HG03159 (cell line): ENCODE results near the gene SCAF4.

Experiments
- ATAC-seq: cut with Tn5 transposase; IDR thresholded peaks from one replicate; pipeline ENCODE4 v1.9.1; 2021; ENCODE audit warnings: mild to moderate bottlenecking, moderate library complexity; ENCODE audit not compliant: unreplicated experiment

SCAF4 gene

GRCh38 chr21:31714741-31715365 is 17.1 kb downstream of the SCAF4 start:
- no peak for ATAC-seq

- no peak for ATAC-seq
These were observed 17.8 kb downstream of the SCAF4 start for GRCh38 chr21:31713973-31714740.

DNA sequence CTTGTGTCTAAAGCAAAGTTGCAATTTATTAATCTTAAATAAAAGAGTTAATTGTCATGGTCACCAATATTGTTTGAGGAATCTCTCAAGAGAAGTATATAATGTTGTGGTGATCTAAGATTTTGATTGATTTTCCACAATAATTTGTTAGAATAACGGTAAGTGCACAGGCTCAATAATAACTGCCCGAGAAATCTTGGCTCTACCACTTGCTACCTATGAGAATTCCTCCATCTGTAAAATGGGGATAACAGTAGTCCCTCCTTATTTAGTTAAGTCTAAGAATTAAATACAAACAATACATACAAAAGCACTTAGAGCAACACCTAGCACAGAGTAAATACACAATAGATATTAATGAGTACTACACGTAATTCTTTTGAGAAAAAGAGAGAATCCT is 18.8 kb downstream of the SCAF4 start:
- ATAC-seq: no peak

DNA sequence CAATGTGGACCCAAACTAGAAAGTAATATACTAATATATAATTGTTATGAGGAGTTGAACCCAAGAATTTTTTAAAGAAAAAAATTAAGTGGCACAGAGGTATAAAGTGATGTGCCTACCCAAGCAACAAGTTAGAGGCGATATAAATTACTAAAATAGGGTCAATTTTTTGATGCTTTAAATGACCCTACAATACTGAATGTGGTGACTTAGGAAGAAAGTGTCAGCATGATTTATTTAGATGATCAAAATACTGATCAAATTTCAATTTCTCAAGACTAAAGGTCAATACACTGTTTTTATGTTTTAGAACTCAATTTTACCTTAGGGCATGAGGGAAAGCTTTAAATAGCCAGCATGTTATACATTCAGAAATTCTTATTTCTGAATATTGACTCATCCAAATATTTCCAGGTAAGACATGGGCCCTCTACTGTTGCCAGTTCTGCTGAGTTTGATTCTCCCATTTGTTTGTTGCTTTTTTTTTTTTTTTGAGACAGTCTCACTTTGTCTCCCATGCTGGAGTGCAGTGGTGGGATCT is 20.1 kb downstream of the SCAF4 start:
- ATAC-seq: no peak

- ATAC-seq: no peak
These were observed 20.6 kb downstream of the SCAF4 start for GRCh38 chr21:31711326-31711725.

DNA sequence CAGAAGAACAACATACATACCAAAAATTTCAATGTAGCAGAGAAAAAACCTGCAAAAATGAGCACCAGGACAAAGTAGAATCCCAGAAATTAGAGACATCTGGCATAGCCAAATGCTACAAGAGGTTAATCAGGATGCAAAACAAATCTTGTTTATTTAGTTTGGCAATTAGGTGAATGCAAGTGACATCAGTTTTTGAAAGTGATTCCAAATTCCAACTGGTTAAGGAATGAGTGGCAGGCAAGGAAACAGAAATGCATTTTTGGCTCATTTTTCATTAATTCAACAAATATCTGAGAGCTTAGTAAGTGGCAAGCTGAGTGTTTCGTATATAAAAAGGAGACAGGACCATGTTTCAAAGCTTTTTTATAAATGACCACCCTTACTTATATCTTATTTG is 21.3 kb downstream of the SCAF4 start:
- no peak for ATAC-seq

- ATAC-seq: no peak
These were observed 23.4 kb downstream of the SCAF4 start for GRCh38 chr21:31708541-31708940.

GRCh38 chr21:31707499-31707898 is 24.4 kb downstream of the SCAF4 start:
- no peak for ATAC-seq

- ATAC-seq: no peak
These were observed 25.4 kb downstream of the SCAF4 start for GRCh38 chr21:31706562-31706961.

DNA sequence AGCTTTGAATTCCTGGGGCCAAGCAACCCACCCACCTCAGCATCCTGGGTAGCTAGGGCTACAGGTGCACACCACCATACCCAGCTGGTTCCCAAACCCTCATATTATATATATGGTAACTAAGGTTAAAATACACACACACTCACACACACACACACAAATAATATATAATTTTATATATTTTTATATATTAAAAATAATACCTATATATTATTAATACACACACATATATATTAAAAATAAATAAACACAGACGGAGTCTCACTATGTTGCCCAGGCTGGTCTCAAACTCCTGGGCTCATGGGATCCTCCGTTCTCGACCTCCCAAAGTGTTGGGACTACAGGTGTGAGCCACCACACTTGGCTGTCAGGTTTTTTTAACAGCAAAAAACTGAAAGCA is 31.9 kb downstream of the SCAF4 start:
- no peak for ATAC-seq

DNA sequence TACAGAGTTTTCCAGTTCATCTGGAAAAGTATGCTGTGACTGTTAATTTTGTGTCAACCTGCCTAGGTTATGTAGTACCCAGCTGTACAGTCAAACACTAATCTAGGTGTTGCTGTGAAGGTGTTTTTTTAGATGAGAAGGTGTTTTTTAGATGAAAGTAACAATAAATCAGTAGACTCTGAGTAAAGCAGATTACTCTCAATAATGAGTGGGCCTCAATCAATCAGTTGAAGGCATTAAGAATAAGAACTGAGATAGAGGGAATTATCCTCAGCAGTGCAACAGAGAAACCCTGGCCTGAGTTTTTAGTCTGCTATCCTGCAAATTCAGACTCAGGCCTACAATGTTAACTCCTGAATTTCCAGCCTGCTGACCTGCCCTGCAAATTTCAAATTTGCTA is 33.5 kb downstream of the SCAF4 start:
- ATAC-seq: no peak

- ATAC-seq: no peak
These were observed 35.5 kb downstream of the SCAF4 start for GRCh38 chr21:31696424-31696823.

- ATAC-seq: no peak
These were observed 38.7 kb downstream of the SCAF4 start for GRCh38 chr21:31693222-31693621.

DNA sequence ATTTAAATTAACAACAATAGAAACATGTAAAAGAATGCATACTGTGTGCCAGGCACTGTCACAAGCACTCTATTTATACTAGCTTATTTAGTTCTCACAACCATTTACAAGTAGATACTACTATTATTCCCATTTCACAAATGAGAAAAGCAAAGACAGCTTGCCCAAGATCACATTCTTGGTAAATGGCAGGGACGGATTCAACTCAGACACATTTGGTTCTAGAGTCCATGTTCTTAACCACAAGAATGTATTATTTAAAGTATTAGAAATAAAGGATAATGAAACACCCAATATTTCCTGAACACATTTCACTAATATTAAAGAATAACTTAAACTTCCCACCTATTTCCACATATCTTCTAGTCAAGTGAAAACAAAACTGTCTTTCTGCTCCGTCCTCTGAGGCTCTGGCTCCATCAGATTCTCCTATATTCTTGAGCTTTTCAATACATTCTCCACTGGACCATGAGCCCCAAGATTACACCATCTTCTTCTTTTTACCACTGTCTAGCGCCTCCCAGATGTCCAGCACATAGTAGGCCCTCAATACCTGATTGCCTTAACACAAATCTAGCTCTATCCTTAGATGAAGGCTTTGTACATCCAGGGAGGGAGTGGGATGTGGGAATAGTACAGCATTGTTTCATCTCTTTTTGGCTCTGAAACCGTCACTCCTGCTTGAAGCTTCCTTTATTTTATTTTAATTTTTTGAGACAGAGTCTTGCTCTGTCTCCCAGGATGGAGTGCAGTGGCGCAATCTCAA is 43.1 kb downstream of the SCAF4 start:
- no peak for ATAC-seq

DNA sequence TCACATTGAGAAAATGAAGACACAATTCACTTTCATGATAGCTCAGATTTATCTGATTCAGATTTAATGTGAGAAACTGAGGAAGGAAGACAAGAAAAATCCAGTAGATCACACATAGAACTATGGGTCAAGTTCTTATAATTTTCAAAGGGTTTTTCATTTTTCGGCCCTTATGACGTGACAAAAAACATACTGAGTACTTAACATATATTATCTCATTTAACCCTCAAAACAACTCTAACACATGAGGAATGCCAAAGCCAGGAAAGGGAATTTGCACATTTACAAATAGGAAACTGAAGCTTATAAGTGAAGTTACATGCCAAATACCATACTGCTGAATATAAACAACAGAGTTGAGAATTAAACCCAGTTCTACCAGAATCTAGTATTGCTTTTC is 44.8 kb downstream of the SCAF4 start:
- ATAC-seq: no peak

DNA sequence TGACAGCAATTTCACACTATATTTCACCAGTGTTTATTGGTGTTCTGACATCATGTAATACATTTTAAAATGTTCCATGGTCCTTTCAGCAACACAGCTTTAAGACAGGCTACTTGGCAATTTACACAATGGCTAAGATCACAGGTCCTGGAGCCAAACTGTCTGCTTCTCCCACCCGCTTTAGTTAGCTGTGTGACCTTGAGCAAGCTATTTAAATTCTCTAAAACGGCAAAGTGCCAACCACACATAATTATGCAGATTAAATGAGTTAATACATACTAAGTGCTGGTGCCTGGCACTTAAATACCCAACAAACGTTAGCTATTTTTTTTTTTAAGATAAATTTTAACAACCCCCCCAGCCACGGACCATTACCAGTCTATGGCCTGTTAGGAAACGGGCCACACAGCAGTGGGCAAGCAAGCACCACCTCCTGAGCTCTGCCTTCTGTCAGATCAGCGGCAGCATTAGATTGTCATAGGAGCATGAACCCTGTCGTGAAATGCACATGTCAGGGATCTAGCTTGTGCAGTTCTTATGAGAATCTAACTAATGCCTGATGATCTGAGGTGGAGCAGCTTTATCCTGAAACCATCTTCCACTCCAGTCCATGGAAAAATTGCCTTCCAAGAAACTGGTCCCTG is 45.5 kb downstream of the SCAF4 start:
- ATAC-seq: no peak

DNA sequence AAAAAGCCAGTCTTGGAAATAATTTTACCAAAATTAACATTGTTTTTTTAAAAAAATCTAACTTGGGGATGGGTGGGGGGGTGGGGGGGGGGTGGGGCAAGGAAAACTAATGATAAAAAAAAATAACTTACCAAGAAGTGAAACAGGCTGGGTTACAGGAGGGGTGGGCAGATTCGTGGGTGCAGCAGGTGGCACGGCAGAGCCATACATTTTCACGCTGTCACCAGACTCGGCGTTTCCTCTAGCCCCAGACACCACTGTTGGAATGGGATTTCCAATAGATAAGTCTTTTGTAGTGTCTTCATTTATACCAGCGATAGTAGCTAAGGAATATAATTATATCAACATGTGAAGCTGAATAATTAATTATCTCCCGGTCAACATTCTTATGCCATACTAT is 47.0 kb downstream of the SCAF4 start:
- ATAC-seq: no peak

GRCh38 chr21:31683029-31683428 is 48.9 kb downstream of the SCAF4 start:
- no peak for ATAC-seq

DNA sequence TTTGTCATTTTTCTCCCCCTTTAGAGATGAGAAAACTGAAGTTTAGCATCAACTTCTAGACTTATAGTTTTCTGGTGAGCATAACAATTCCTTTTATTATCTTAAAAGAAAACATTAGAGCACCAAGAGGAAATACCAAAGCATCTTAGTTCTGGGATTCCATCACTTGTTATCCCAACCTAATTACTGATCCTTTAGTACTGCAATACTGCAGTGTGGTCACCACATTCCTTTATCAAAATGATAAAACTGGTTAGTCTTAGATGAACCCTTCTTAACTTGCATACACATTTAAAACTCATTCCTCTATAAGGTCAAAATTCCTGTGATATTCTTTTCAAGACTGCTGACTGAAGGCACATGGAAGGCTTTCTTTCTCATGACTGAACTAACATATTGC is 49.3 kb downstream of the SCAF4 start:
- no peak for ATAC-seq

DNA sequence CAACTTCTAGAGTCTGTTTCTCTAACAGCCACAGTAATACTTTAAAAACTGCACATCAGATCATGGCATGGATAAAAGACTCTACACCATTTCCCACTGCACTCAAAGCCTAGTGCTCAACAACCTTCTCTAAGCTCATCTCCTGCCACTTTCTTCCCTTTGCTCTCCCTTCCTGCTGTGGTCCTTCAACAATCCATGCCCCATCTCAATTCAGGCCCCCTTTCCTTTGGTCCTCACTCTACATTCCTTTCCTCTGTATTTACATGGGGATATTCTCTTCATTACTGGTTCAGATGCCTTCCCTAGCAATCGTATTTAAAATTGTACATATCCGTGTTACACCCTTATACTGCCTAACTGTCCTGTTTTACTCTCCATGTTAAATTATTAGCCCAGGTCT is 53.4 kb downstream of the SCAF4 start:
- no peak for ATAC-seq

DNA sequence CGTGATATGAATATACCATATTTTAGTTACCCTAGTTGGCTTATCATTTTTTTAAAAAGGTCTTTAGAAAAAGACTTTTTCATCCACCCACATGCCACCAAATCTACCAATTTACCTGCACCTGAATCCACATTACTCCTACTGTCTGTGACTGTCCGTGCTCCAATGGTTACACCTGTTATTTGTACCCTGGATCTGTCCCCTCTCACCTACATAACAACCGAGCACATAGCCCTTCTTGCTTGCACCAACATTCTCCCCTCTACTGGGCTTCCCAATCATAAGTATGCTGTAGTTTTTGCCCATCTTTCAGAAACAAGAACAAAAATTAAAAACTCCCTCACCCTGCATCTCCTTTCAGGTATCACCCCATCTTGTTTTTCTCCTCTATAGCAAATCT is 54.9 kb downstream of the SCAF4 start:
- no peak for ATAC-seq
